ENCODE results near the gene RPTOR. TPM values are rescaled to one million over a fixed set of nuclear protein-coding genes. Genes with fewer than 3 reads are reported as not detected.

Gene RPTOR
- total RNA-seq, 1 donor from 2014 or later, result 53.7 TPM

DNA sequence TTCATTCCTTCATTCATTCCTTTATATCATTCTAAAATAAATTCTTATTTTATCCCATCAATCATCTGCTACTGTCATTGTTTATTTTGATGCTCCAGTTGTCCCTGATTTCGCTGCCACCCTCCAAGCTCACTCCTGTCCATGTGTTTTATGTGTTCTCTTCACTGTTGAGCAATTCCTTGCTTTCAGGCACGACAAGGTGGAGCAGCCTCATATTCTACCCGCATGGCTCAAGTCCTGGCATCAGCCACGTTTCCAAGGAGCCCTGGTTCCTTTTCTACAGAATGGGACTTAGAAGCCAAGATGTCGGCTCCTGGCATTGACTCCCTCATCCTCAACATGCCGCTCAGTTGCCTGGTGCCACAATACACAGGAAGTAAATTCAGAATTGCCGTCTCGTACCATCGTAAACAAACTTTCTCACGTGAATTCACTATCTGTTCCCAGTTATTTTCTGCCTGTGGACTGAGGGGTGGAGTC, 139.0 kb downstream of the RPTOR start:
- H3K9me3 Mint-ChIP-seq, result no peaks in the 10 kb centered on the region
- TF ChIP-seq, protein P1, sequence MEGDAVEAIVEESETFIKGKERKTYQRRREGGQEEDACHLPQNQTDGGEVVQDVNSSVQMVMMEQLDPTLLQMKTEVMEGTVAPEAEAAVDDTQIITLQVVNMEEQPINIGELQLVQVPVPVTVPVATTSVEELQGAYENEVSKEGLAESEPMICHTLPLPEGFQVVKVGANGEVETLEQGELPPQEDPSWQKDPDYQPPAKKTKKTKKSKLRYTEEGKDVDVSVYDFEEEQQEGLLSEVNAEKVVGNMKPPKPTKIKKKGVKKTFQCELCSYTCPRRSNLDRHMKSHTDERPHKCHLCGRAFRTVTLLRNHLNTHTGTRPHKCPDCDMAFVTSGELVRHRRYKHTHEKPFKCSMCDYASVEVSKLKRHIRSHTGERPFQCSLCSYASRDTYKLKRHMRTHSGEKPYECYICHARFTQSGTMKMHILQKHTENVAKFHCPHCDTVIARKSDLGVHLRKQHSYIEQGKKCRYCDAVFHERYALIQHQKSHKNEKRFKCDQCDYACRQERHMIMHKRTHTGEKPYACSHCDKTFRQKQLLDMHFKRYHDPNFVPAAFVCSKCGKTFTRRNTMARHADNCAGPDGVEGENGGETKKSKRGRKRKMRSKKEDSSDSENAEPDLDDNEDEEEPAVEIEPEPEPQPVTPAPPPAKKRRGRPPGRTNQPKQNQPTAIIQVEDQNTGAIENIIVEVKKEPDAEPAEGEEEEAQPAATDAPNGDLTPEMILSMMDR (IDR thresholded peaks at IDR 0.05; ENCODE audit: unreplicated experiment), result no peak
- no peak overlapping the region for H3K27ac Mint-ChIP-seq
- H3K4me3 Mint-ChIP-seq, result no peak overlapping the region
- peaks cover 14% of the 10 kb centered on the region for H3K36me3 Mint-ChIP-seq
- no peaks in the 10 kb centered on the region for H3K27me3 Mint-ChIP-seq (ENCODE audit: low read depth)
- no peak for DNase-seq (ENCODE audit: low spot score in 2 of 2, unreplicated experiment in 2 of 2)
- peaks cover 15% of the 10 kb centered on the region for H3K4me1 Mint-ChIP-seq

DNA sequence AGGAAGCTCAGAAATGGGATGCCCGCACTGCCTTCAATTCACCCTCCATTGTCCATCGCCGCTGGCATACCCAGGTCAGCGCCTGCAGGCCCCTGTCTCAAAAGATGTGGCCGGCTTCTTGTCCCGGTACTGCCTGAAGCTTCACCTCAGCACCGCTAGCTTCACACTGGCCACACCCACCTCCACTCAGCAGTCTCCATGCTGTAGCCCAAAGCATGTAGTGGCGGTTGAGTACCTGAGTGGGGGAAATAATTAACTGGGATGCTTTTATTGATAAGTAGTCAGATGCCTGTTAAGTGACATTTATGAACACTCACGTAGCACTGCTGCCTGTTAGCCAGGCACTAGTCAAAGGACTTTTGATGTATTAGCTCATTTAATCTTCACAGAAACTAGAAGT, 143.2 kb downstream of the RPTOR start:
- Mint-ChIP-seq H3K36me3 (peaks cover 17% of the 10 kb centered on the region), H3K4me3 (no peak overlapping the region), H3K4me1 (peaks cover 3% of the 10 kb centered on the region), H3K9me3 (no peaks in the 10 kb centered on the region), H3K27me3 (ENCODE audit: low read depth) (no peaks in the 10 kb centered on the region), H3K27ac (no peak overlapping the region)
- TF ChIP-seq, protein P1 (IDR thresholded peaks at IDR 0.05; ENCODE audit: unreplicated experiment), result no peak
- no peak for DNase-seq (ENCODE audit: low spot score in 2 of 2, unreplicated experiment in 2 of 2)

GRCh38 chr17:80689129-80689619, 144.5 kb downstream of the RPTOR start:
- TF ChIP-seq, protein P1 (IDR thresholded peaks at IDR 0.05; ENCODE audit: unreplicated experiment), result no peak
- Mint-ChIP-seq H3K9me3 (no peaks in the 10 kb centered on the region), H3K4me1 (peaks cover 3% of the 10 kb centered on the region), H3K27me3 (ENCODE audit: low read depth) (no peaks in the 10 kb centered on the region), H3K27ac (peak overlapping the region; percentile 48), H3K36me3 (peaks cover 8% of the 10 kb centered on the region), H3K4me3 (no peak overlapping the region)
- no peak for DNase-seq (ENCODE audit: low spot score in 2 of 2, unreplicated experiment in 2 of 2)

DNA sequence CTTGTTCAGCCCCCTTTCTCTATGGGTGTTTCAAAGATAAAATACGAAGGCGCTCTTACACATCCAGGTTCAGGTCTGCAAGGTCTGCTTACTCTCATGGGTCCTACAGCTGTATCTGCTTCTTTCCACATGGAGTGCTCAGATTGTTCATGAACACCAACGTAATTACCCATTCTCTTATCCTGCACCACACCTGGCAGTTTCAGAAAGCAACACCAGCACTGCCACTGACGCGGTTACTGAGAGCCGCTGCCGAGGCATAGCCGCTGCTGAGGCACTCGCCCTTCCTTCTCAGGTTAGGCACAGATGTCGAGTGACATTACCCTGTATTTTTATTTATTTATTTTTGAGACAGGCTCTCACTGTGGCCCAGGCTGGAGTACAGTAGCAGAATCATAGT, 147.1 kb downstream of the RPTOR start:
- H3K4me1 Mint-ChIP-seq, result peaks cover 15% of the 10 kb centered on the region
- TF ChIP-seq, protein P1 (IDR thresholded peaks at IDR 0.05; ENCODE audit: unreplicated experiment), result no peak
- no peak for DNase-seq (ENCODE audit: low spot score in 2 of 2, unreplicated experiment in 2 of 2)
- no peaks in the 10 kb centered on the region for H3K27me3 Mint-ChIP-seq (ENCODE audit: low read depth)
- no peaks in the 10 kb centered on the region for H3K9me3 Mint-ChIP-seq
- H3K27ac Mint-ChIP-seq, result no peak overlapping the region
- H3K36me3 Mint-ChIP-seq, result peaks cover 6% of the 10 kb centered on the region
- no peak overlapping the region for H3K4me3 Mint-ChIP-seq

DNA sequence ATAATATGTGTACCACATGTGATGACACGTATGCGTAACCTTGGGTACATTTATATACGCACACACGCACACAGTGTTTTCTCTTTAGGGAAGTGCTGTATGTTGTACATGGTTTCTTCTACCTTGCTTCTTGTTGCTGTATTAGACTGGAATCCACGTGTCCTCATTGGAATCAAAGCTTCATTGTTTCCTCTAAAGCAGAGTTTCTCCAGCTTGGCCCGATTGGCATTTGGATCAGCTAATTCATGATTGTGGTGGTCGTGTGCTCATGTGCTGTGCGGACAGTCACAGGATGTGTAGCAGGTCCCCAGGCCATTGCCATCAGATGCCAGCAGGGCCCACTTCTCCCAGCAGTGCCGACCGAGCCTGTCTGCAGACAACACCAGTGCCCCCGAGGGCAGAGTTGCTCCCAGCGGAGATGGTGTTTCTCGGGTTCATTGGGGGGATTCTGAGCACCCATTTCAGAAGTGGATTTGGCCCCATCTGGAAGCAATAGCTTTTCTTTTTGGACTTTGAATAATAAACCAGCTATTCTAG, 148.4 kb downstream of the RPTOR start:
- Mint-ChIP-seq H3K27me3 (ENCODE audit: low read depth) (no peaks in the 10 kb centered on the region), H3K36me3 (peaks cover 5% of the 10 kb centered on the region), H3K4me1 (peaks cover 15% of the 10 kb centered on the region), H3K27ac (no peak overlapping the region), H3K9me3 (no peaks in the 10 kb centered on the region), H3K4me3 (no peak overlapping the region)
- TF ChIP-seq, protein P1 (IDR thresholded peaks at IDR 0.05; ENCODE audit: unreplicated experiment), result no peak
- DNase-seq (ENCODE audit: low spot score in 2 of 2, unreplicated experiment in 2 of 2), result no peak

Measured in mesothelial cell of epicardium (in vitro differentiated cells).